ENCODE data around the gene SSTR5. TPM values are rescaled to one million over a fixed set of nuclear protein-coding genes. Genes with fewer than 3 reads are reported as not detected.

SSTR5 gene
- total RNA-seq, 1 donor from 2014 or later: not detected

DNA sequence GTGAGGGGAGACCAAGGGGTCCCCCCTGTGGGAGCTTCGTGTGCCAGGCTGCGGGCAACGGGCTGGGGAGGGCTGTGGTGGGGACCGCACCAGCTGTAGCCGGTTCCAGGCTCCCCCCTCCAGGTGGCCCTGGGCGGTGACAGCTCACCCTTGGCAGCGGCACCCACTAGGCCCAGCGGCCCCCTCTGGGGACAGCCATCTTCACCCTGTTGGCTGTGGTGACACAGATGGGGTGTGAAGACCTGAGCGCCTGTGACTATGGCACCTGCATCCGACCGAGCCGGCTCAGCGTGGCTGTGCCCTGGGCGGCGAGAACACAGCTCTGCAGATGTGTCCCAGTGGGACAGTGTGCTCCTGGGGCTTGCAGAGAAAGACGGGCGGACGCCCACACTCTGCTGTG, 24.6 kb downstream of the SSTR5 start:
- CTCF ChIA-PET: no interaction called here
- POLR2A ChIA-PET: no interaction called here
- DNase-seq (no peak), ATAC-seq (ENCODE audit: low read depth) (peak; percentile 28)
- Mint-ChIP-seq H3K4me3 (no peak overlapping the region), H3K36me3 (ENCODE audit: low read depth) (no peaks in the 10 kb centered on the region), H3K4me1 (no peaks in the 10 kb centered on the region), H3K27me3 (no peaks in the 10 kb centered on the region), H3K27ac (no peak overlapping the region), H3K9me3 (no peaks in the 10 kb centered on the region)
- TF ChIP-seq, protein P1, sequence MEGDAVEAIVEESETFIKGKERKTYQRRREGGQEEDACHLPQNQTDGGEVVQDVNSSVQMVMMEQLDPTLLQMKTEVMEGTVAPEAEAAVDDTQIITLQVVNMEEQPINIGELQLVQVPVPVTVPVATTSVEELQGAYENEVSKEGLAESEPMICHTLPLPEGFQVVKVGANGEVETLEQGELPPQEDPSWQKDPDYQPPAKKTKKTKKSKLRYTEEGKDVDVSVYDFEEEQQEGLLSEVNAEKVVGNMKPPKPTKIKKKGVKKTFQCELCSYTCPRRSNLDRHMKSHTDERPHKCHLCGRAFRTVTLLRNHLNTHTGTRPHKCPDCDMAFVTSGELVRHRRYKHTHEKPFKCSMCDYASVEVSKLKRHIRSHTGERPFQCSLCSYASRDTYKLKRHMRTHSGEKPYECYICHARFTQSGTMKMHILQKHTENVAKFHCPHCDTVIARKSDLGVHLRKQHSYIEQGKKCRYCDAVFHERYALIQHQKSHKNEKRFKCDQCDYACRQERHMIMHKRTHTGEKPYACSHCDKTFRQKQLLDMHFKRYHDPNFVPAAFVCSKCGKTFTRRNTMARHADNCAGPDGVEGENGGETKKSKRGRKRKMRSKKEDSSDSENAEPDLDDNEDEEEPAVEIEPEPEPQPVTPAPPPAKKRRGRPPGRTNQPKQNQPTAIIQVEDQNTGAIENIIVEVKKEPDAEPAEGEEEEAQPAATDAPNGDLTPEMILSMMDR (IDR thresholded peaks at IDR 0.05): no peak
- intact Hi-C loops (cut with micrococcal nuclease): no loop called here

DNA sequence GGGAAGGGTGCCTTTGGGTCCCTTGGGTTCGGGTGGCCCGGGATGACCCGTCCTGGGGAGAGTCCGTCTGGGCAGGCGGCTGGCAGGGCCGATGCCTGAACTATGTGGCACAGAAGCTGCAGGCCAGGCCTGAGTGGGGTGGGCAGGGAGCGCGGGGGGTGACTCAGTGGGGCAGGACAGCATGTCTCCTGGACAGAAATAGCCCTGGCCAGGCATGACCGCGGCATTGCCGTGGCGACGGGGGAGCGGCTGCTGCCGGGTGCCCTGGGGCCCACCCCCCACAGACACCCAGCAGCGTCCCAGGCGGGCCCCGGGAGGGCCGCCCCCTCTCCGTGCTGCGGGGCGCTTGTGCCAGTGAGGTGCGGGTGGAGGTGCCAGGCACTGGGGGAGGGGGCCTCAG, 25.3 kb downstream of the SSTR5 start:
- TF ChIP-seq, protein P1 (IDR thresholded peaks at IDR 0.05): no peak
- DNase-seq: no peak
- no peaks in the 10 kb centered on the region for H3K27me3 Mint-ChIP-seq
- POLR2A ChIA-PET: no interaction called here
- no peaks in the 10 kb centered on the region for H3K36me3 Mint-ChIP-seq (ENCODE audit: low read depth)
- H3K4me1 Mint-ChIP-seq: no peaks in the 10 kb centered on the region
- intact Hi-C loops (cut with micrococcal nuclease): no loop called here
- no peak overlapping the region for H3K4me3 Mint-ChIP-seq
- no peak overlapping the region for H3K27ac Mint-ChIP-seq
- CTCF ChIA-PET: no interaction called here
- H3K9me3 Mint-ChIP-seq: no peaks in the 10 kb centered on the region
- ATAC-seq (ENCODE audit: low read depth): no peak

DNA sequence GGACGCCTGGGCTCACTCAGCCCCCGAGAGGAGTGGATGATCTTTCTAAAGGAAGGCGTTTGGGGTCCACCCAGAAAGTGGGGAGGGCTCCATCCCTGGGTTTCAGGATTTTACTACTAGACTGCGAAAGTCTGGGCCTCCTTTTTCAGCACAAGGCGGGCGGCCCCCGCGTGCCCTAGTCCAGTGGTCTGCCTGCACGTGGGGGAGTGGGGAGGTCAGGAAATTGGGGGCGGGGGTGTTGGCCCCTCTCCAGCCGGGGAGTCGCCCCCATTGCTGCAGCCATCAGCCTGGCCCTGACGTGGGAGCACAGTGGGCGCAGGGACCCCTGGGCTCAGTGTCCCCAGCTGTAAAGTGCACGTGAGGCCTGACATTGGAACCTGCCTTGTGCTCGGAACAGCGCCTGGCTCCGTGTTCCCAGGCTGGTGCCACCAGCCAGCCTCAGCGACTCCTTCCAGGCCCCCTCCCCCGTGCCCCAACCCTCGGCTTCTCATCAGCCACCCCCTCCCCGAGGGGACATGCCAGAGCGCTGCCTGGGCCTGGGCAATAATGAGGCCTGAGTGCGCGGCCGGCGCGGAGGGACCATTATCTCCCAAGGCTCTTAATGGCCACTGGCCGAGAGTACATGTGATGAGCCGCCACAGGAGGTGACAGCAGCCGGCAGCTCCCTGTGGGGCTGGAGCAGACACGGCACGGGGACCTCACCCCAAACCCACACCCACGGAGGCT, 25.9 kb downstream of the SSTR5 start:
- TF ChIP-seq, protein P1 (IDR thresholded peaks at IDR 0.05): no peak
- no peaks in the 10 kb centered on the region for H3K9me3 Mint-ChIP-seq
- intact Hi-C loops (cut with micrococcal nuclease): no loop called here
- no peaks in the 10 kb centered on the region for H3K27me3 Mint-ChIP-seq
- H3K27ac Mint-ChIP-seq: no peak overlapping the region
- no peak overlapping the region for H3K4me3 Mint-ChIP-seq
- DNase-seq: no peak
- no peaks in the 10 kb centered on the region for H3K4me1 Mint-ChIP-seq
- ATAC-seq (ENCODE audit: low read depth): no peak
- H3K36me3 Mint-ChIP-seq (ENCODE audit: low read depth): no peaks in the 10 kb centered on the region
- ChIA-PET CTCF (no interaction called here), POLR2A (no interaction called here)

DNA sequence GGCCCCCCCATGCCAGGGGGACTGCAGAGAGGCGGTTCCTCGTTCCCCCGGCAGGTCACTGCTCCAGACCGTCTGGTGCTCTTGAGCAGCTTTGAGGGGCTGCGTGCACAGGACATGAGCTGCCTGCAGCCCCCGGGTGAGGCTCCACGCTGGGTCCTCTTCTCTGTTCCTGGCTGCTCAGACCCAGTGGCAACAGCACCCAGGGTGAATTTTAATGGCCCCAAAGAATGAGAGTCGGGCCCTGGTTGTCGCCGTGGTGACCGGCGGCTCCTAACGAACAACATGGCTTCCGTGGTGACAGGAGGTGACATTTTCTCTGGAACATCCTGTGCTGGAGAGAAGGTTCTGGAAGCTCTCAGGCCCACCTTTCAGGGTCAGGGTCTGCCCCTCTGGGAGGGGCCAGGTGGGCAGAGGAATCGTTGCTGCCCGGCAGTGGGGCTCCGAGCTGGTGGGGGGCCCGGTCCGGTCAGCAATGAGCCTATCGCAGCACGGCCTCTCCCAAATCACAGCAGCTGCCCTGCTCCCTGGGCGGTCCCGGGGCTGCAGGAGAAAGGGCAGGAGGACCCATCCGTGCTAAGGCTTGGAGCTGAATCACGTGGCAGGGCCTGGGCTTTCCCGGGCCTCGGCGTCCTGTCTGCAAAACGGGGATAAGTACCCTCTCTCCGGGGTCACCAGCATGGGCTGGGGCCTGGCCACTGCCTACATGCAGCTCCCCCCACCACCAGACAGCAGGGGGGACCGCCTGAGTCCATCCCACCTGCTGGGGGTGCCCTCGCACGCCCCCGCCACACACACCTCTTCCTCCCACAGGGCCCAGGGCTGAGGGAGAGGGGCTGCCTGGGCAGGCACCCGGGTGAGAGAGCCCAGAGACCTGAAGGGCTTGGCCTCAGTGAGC, 26.9 kb downstream of the SSTR5 start:
- Mint-ChIP-seq H3K36me3 (ENCODE audit: low read depth) (no peaks in the 10 kb centered on the region), H3K27me3 (peaks cover 3% of the 10 kb centered on the region), H3K9me3 (no peaks in the 10 kb centered on the region), H3K4me3 (no peak overlapping the region), H3K27ac (no peak overlapping the region), H3K4me1 (no peaks in the 10 kb centered on the region)
- no peak for ATAC-seq (ENCODE audit: low read depth)
- TF ChIP-seq, protein P1 (IDR thresholded peaks at IDR 0.05): no peak
- CTCF ChIA-PET: no interaction called here
- POLR2A ChIA-PET: no interaction called here
- no peak for DNase-seq
- intact Hi-C loops (cut with micrococcal nuclease): no loop called here

DNA sequence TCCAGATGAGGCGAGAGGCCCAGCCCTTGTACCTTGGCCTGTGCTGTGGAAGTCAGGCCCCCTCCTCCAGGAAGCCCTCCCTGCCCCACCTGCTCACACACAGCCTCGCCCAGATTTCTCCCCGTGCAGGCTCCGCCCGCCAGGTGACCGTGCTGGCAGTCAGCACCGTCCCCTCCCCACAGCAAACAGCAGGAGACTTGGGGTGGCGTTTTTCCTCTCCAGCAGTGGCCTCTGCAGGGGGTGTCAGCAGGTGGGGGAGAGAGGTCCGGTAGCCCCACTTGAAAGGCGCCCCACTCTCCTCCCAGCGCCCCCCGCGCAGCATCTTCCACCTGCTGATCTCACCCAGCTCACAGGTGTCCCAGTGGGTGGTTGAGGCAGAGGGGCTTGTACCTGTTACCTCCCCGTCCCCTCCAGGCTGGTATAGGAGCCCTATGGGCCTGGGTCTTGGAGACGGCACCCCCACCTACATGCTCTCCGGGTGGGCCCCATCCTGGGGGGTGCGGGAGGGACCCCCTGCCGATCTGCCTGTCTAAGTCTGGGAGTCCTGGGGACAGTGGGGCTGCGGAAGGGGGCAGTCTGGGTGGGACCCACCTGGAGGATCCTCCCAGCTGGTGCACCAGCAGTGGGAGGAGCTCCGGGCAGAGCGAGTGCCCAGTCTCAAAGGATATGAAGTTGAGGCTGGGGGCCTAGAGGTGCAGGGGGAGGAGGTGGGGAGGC, 27.7 kb downstream of the SSTR5 start:
- CTCF ChIA-PET: interaction anchor here (3.0 kb wide), 1 partner anchor 388 kb away, joined by 13 read pairs; no protein-coding TSS in a partner anchor
- intact Hi-C loops (cut with micrococcal nuclease): no loop called here
- H3K9me3 Mint-ChIP-seq: no peaks in the 10 kb centered on the region
- no peaks in the 10 kb centered on the region for H3K36me3 Mint-ChIP-seq (ENCODE audit: low read depth)
- H3K27ac Mint-ChIP-seq: no peak overlapping the region
- H3K4me3 Mint-ChIP-seq: no peak overlapping the region
- no peaks in the 10 kb centered on the region for H3K4me1 Mint-ChIP-seq
- TF ChIP-seq, protein P1 (IDR thresholded peaks at IDR 0.05): no peak
- no peak for DNase-seq
- H3K27me3 Mint-ChIP-seq: peaks cover 8% of the 10 kb centered on the region
- no peak for ATAC-seq (ENCODE audit: low read depth)
- POLR2A ChIA-PET: no interaction called here
